GM10248 (cell line): ENCODE measurements around the gene CD93.

ENCODE experiments used
- CTCF ChIA-PET: fragments of 300-600 bp; sonication (Branson Sonifier 250); formaldehyde crosslinking; extraction: SDS; loops from one replicate; lab custom pipeline; 2021; ENCODE audit warnings: antibody characterized with exemption; lab: Yijun Ruan, JAX
- POLR2A ChIA-PET: fragments of 350-650 bp; sonication (Branson Sonifier 250); formaldehyde crosslinking; extraction: SDS; loops from one replicate; lab custom pipeline; 2020; ENCODE audit warnings: antibody characterized with exemption; lab: Yijun Ruan, JAX
- DNase-seq: peaks from one replicate; pipeline ENCODE4 v3.0.0; 2012; ENCODE audit errors: extremely low spot score
- TF ChIP-seq, protein P1 (sequence below): IDR thresholded peaks from 2 replicates; pipeline ENCODE4 v1.5.1; 2012; ENCODE audit warnings: mild to moderate bottlenecking, low read depth; ENCODE audit errors: extremely low read depth, missing control alignments, control extremely low read depth

CD93 gene

GRCh38 chr20:23061734-23062561, 24.2 kb downstream of the CD93 start:
- POLR2A ChIA-PET: no interaction called here
- no peak for DNase-seq
- CTCF ChIA-PET: interaction anchor here (1.1 to 3.7 kb wide), 4 partner anchors 12 to 173 kb away, joined by 3 to 23 read pairs (median 4); partner anchors contain the start of gene THBD
- TF ChIP-seq, protein P1, sequence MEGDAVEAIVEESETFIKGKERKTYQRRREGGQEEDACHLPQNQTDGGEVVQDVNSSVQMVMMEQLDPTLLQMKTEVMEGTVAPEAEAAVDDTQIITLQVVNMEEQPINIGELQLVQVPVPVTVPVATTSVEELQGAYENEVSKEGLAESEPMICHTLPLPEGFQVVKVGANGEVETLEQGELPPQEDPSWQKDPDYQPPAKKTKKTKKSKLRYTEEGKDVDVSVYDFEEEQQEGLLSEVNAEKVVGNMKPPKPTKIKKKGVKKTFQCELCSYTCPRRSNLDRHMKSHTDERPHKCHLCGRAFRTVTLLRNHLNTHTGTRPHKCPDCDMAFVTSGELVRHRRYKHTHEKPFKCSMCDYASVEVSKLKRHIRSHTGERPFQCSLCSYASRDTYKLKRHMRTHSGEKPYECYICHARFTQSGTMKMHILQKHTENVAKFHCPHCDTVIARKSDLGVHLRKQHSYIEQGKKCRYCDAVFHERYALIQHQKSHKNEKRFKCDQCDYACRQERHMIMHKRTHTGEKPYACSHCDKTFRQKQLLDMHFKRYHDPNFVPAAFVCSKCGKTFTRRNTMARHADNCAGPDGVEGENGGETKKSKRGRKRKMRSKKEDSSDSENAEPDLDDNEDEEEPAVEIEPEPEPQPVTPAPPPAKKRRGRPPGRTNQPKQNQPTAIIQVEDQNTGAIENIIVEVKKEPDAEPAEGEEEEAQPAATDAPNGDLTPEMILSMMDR: no peak

DNA sequence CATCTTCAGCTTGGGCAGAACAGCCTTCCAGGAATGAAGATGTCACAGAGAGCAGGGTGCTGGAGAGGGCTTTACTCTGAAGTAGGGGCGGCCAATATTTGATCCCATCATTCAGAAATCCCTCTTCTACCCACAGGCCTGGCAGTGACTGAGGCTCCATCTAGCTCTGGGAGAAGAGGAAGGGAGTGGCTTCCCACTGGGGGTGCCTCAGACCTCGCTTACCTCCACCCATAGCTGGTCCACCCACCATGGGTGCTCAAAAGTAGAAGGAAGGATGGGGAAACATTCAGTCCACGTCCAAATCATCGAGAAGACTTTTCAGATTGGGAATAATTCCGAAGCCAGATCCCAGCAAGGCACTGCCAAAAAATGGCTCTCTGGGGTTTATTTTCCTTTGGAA, 24.9 kb downstream of the CD93 start:
- TF ChIP-seq, protein P1: no peak
- ChIA-PET POLR2A (no interaction called here), CTCF (interaction anchor here (1.5 to 3.7 kb wide), 3 partner anchors 11 to 140 kb away, joined by 3 to 23 read pairs (median 4); partner anchors contain the start of gene THBD)
- DNase-seq: no peak

DNA sequence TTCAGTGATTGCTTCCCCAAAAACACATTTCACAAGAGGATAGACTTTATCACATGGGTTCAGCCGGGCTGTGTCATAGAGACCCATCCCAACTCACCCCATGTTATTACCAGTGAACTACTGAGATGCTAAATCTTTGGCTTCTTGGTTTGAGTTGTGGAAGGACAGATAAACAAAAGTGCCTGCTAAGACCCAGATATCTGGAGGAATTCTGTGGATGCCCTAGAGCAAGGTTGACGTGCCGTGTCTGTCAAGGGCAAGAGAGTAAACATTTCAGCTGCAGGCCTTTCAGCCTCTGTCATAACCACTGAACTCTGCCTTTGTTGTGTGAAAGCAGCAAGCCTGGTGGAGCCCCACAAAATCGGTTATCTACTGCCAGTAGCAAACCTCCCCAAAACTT, 25.5 kb downstream of the CD93 start:
- CTCF ChIA-PET: interaction anchor here (1.5 to 3.7 kb wide), 5 partner anchors 11 to 185 kb away, joined by 3 to 23 read pairs (median 4); partner anchors contain the start of gene THBD
- POLR2A ChIA-PET: no interaction called here
- no peak for DNase-seq
- TF ChIP-seq, protein P1: no peak

DNA sequence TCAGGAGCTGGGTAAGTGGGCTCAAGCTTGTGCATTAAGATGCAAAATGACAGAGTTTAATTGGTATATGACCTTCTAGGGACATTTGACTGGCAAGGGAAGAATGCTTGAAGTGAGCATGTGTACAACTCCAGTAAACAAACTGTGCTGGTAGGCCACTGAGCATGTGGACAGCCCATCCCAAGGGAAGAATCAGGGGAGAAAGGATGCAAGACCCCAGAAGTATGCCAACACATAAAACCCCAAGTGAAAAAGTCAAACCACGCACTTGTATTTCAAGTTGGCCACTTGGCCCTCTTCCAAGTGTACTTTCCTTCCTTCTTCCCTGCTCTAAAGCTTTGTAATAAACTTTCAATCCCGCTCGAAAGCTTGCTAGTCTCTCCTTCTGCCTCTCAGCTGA, 26.3 kb downstream of the CD93 start:
- TF ChIP-seq, protein P1: no peak
- no peak for DNase-seq
- ChIA-PET POLR2A (interaction anchor here (1.3 kb wide), 1 partner anchor 9 kb away, joined by 3 read pairs; no protein-coding TSS in a partner anchor), CTCF (interaction anchor here (1.5 to 3.7 kb wide), 4 partner anchors 10 to 186 kb away, joined by 3 to 23 read pairs (median 4); partner anchors contain the start of gene THBD)

DNA sequence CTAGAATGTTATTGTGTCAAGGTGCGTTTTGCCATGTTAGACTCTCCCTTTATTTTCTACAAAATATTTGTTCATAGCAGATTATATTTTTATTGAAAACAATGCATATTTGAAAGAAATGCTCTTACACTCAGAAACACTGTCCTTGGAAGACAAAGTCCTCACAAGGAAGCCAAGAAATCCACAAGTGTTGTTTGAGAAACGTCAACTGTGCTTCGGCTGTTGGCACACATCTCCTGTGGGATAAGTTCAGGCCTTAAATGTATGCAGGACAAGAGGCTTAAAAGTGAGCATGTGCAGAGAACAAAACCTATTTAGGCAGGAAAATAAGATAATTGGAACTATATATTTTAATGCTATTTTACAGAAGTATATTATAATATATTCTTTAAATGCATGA, 27.1 kb downstream of the CD93 start:
- ChIA-PET POLR2A (interaction anchor here (1.3 kb wide), 1 partner anchor 8 kb away, joined by 3 read pairs; no protein-coding TSS in a partner anchor), CTCF (interaction anchor here (1.5 to 3.7 kb wide), 2 partner anchors 9 to 177 kb away, joined by 4 to 23 read pairs; partner anchors contain the start of gene THBD)
- TF ChIP-seq, protein P1: no peak
- DNase-seq: no peak

- CTCF ChIA-PET: no interaction called here
Measured at GRCh38 chr20:23058240-23058639, 27.9 kb downstream of the CD93 start.

More at GRCh38 chr20:23058240-23058639, 27.9 kb downstream of the CD93 start:
- TF ChIP-seq, protein P1: no peak
- POLR2A ChIA-PET: no interaction called here
- no peak for DNase-seq
